Middle frontal gyrus (tissue), 1 donor: ENCODE measurements around the gene POGK.
"Not testable (repeated sequence)": the region's sequence is repeated elsewhere in the genome, so short reads cannot be mapped to it uniquely, and the experiment has no call there.

Experiments
- DNase-seq: peaks from one replicate; pipeline ENCODE4 v3.0.0-alpha.2; 2015; ENCODE audit warnings: low spot score; ENCODE audit errors: extremely low spot score

POGK gene

GRCh38 chr1:166838766-166839599, at the start of gene POGK:
Gene POGK (plus strand): TSS chr1:166839475. CDS start chr1:166840957, 1,482 bp downstream.
- DNase-seq, result peak; percentile 85

- DNase-seq, result no peak
These were observed 42.5 kb upstream of the POGK start for GRCh38 chr1:166796620-166797236.

GRCh38 chr1:166808952-166809351, 30.3 kb upstream of the POGK start:
- DNase-seq, result no peak

- no peak for DNase-seq
These were observed 27.6 kb upstream of the POGK start for GRCh38 chr1:166811691-166812090.

- no peak for DNase-seq
These were observed 25.6 kb upstream of the POGK start for GRCh38 chr1:166813508-166814223.

GRCh38 chr1:166814611-166815010, 24.7 kb upstream of the POGK start:
- DNase-seq, result no peak

- DNase-seq, result no peak
These were observed 19.3 kb upstream of the POGK start for GRCh38 chr1:166819974-166820373.

- no peak for DNase-seq
These were observed 16.9 kb upstream of the POGK start for GRCh38 chr1:166822385-166822784.

GRCh38 chr1:166827426-166827825, 11.8 kb upstream of the POGK start:
- no peak for DNase-seq

GRCh38 chr1:166829762-166830161, 9.5 kb upstream of the POGK start:
- DNase-seq, result not testable (repeated sequence)

- no peak for DNase-seq
These were observed 2.5 kb upstream of the POGK start for GRCh38 chr1:166836733-166837132.

GRCh38 chr1:166839600-166840308, 479 bp downstream of the POGK start:
- no peak for DNase-seq

- no peak for DNase-seq
These were observed 1.3 kb downstream of the POGK start for GRCh38 chr1:166840309-166841274.

- DNase-seq, result no peak
These were observed 4.0 kb downstream of the POGK start for GRCh38 chr1:166843322-166843721.

GRCh38 chr1:166843769-166844596, 4.7 kb downstream of the POGK start:
- DNase-seq, result no peak

GRCh38 chr1:166844791-166845190, 5.5 kb downstream of the POGK start:
- no peak for DNase-seq

- no peak for DNase-seq
These were observed 8.9 kb downstream of the POGK start for GRCh38 chr1:166848193-166848592.

- no peak for DNase-seq
These were observed 9.9 kb downstream of the POGK start for GRCh38 chr1:166849135-166849534.

- no peak for DNase-seq
These were observed 13.6 kb downstream of the POGK start for GRCh38 chr1:166852918-166853317.
